ENCODE measurements around the gene STXBP5L. TPM values are rescaled to one million over a fixed set of nuclear protein-coding genes. Genes with fewer than 3 reads are reported as not detected.
"Not testable (repeated sequence)": the region's sequence is repeated elsewhere in the genome, so short reads cannot be mapped to it uniquely, and the experiment has no call there.

STXBP5L gene
- total and polyA plus RNA-seq, 2 donors = 1.8 to 3.4 TPM

DNA sequence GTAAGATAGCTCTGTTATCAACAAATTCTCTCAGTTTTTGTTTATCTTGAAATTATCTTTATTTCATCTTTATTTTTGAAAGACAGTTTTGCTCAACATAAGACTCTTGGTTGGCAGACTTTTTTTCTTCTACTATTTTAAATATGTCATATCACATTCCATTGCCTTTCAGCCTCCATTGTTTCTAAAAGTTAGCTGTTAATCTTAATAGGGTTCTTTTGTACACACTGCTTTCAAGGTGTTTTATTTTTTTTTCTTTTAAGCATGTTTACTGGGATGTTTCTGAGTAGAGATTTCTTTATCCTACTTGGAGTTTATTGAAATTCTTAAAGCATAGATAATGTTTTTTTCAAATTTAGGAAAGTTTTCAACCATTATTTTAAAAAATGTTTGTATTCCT is 294.6 kb downstream of the STXBP5L start:
- no peaks in the 10 kb centered on the region for H3K4me1 ChIP-seq (ENCODE audit: insufficient read depth)
- H3K36me3 ChIP-seq (ENCODE audit: insufficient read depth) = no peaks in the 10 kb centered on the region
- no peak overlapping the region for H3K4me3 ChIP-seq (ENCODE audit: low read depth, low read length)
- no peak for DNase-seq (ENCODE audit: extremely low spot score)
- H3K27ac ChIP-seq (ENCODE audit: low read depth) = no peak overlapping the region

GRCh38 chr3:121223116-121223515 is 315.1 kb downstream of the STXBP5L start:
- Histone ChIP-seq H3K4me1 (ENCODE audit: insufficient read depth) (no peaks in the 10 kb centered on the region), H3K4me3 (ENCODE audit: low read depth, low read length) (no peak overlapping the region), H3K36me3 (ENCODE audit: insufficient read depth) (no peaks in the 10 kb centered on the region), H3K27ac (ENCODE audit: low read depth) (no peak overlapping the region)
- no peak for DNase-seq (ENCODE audit: extremely low spot score)
- 77% methylated on average over 2 of the region's 2 CpGs for WGBS

GRCh38 chr3:121228971-121229370 is 321.0 kb downstream of the STXBP5L start:
- Histone ChIP-seq H3K4me3 (ENCODE audit: low read depth, low read length) (no peak overlapping the region), H3K27ac (ENCODE audit: low read depth) (no peak overlapping the region), H3K36me3 (ENCODE audit: insufficient read depth) (no peaks in the 10 kb centered on the region), H3K4me1 (ENCODE audit: insufficient read depth) (no peaks in the 10 kb centered on the region)
- WGBS = 70% methylated on average over 1 of the region's 1 CpG
- DNase-seq (ENCODE audit: extremely low spot score) = no peak

DNA sequence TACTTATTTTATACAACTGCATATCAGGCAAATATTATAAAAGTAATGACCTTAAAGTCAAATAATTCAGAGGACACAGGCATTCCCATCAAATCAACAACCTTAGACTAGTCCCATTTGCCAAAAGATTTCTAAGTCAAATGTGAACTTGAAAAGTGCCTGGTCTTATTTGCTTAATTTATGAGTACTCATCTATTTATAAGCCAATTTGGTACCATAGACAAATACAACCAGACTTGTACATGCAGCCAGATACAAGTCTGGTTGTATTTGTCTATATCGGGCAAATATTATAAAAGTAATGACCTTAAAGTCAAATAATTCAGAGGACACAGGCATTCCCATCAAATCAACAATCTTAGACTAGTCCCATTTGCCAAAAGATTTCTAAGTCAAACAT is 322.2 kb downstream of the STXBP5L start:
- H3K4me3 ChIP-seq (ENCODE audit: low read depth, low read length); H3K4me1 ChIP-seq (ENCODE audit: insufficient read depth); H3K36me3 ChIP-seq (ENCODE audit: insufficient read depth); H3K27ac ChIP-seq (ENCODE audit: low read depth); DNase-seq (ENCODE audit: extremely low spot score): not testable (repeated sequence)
- WGBS = 84% methylated on average over 1 of the region's 1 CpG

- Histone ChIP-seq H3K36me3 (ENCODE audit: insufficient read depth) (no peaks in the 10 kb centered on the region), H3K4me3 (ENCODE audit: low read depth, low read length) (no peak overlapping the region), H3K27ac (ENCODE audit: low read depth) (no peak overlapping the region), H3K4me1 (ENCODE audit: insufficient read depth) (no peaks in the 10 kb centered on the region)
- WGBS = 71% methylated on average over 3 of the region's 3 CpGs
- DNase-seq (ENCODE audit: extremely low spot score) = no peak
Measured at GRCh38 chr3:121231872-121232271, 323.9 kb downstream of the STXBP5L start.

GRCh38 chr3:121232309-121233225 is 324.6 kb downstream of the STXBP5L start:
- no peaks in the 10 kb centered on the region for H3K4me1 ChIP-seq (ENCODE audit: insufficient read depth)
- H3K36me3 ChIP-seq (ENCODE audit: insufficient read depth) = no peaks in the 10 kb centered on the region
- no peak overlapping the region for H3K27ac ChIP-seq (ENCODE audit: low read depth)
- H3K4me3 ChIP-seq (ENCODE audit: low read depth, low read length) = no peak overlapping the region
- 88% methylated on average over 5 of the region's 5 CpGs for WGBS
- DNase-seq (ENCODE audit: extremely low spot score) = no peak

DNA sequence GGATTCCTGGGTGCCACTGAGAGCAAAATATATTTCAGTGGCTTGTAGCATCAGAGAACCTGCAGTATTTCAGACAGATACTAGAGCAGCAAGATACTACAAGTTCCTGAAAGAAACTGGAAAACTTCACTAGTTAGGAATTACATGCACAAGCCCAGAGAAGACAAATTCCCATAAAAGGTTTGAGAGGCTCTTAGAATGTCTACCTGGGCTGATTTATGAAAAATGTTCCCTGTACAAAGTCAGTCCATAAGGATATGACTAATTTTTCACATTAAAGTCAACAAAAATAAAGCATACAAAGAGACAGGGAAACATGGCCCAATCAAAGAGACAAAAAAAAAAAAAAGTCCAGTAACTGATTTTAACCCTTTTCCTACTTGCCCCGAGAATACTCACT is 335.2 kb downstream of the STXBP5L start:
- no peak for DNase-seq (ENCODE audit: extremely low spot score)
- no peaks in the 10 kb centered on the region for H3K36me3 ChIP-seq (ENCODE audit: insufficient read depth)
- WGBS = 85% methylated on average over 1 of the region's 1 CpG
- H3K4me1 ChIP-seq (ENCODE audit: insufficient read depth) = no peaks in the 10 kb centered on the region
- no peak overlapping the region for H3K27ac ChIP-seq (ENCODE audit: low read depth)
- no peak overlapping the region for H3K4me3 ChIP-seq (ENCODE audit: low read depth, low read length)

GRCh38 chr3:121252676-121253075 is 344.7 kb downstream of the STXBP5L start:
- H3K27ac ChIP-seq (ENCODE audit: low read depth) = no peak overlapping the region
- DNase-seq (ENCODE audit: extremely low spot score) = no peak
- H3K4me3 ChIP-seq (ENCODE audit: low read depth, low read length) = no peak overlapping the region
- WGBS = 53% methylated on average over 2 of the region's 2 CpGs
- H3K4me1 ChIP-seq (ENCODE audit: insufficient read depth) = no peaks in the 10 kb centered on the region
- H3K36me3 ChIP-seq (ENCODE audit: insufficient read depth) = no peaks in the 10 kb centered on the region

- WGBS = 96% methylated on average over 1 of the region's 1 CpG
- no peak for DNase-seq (ENCODE audit: extremely low spot score)
- H3K36me3 ChIP-seq (ENCODE audit: insufficient read depth) = no peaks in the 10 kb centered on the region
- no peak overlapping the region for H3K4me3 ChIP-seq (ENCODE audit: low read depth, low read length)
- H3K27ac ChIP-seq (ENCODE audit: low read depth) = no peak overlapping the region
- no peaks in the 10 kb centered on the region for H3K4me1 ChIP-seq (ENCODE audit: insufficient read depth)
Measured at GRCh38 chr3:121269389-121269788, 361.4 kb downstream of the STXBP5L start.

- Histone ChIP-seq H3K4me1 (ENCODE audit: insufficient read depth) (no peaks in the 10 kb centered on the region), H3K36me3 (ENCODE audit: insufficient read depth) (no peaks in the 10 kb centered on the region)
- DNase-seq (ENCODE audit: extremely low spot score) = no peak
Measured at GRCh38 chr3:121274411-121274810, 366.4 kb downstream of the STXBP5L start.

DNA sequence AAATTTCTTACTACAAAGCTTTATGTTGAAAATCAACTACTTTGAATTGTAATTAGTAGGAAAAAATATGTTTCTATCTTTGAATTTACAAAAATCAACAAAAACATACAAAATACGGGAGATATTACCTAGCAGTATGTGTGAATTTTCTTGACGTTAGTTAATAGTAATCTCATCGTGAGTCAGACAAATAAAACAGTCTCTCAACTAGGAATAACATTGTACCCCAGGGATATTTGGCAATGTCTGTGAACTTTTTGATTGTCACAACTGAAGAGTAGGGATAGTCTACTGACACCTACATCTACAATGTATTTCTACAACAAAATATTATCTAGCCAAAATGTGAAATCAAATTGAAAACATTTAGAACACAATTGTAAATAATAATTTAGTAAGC is 387.4 kb downstream of the STXBP5L start:
- Histone ChIP-seq H3K27ac (ENCODE audit: low read depth) (no peak overlapping the region), H3K36me3 (ENCODE audit: insufficient read depth) (no peaks in the 10 kb centered on the region), H3K4me3 (ENCODE audit: low read depth, low read length) (no peak overlapping the region), H3K4me1 (ENCODE audit: insufficient read depth) (no peaks in the 10 kb centered on the region)
- WGBS = 85% methylated on average over 3 of the region's 3 CpGs
- no peak for DNase-seq (ENCODE audit: extremely low spot score)

More at GRCh38 chr3:121274411-121274810, 366.4 kb downstream of the STXBP5L start:
- H3K27ac ChIP-seq (ENCODE audit: low read depth) = no peak overlapping the region
- no peak overlapping the region for H3K4me3 ChIP-seq (ENCODE audit: low read depth, low read length)

DNA sequence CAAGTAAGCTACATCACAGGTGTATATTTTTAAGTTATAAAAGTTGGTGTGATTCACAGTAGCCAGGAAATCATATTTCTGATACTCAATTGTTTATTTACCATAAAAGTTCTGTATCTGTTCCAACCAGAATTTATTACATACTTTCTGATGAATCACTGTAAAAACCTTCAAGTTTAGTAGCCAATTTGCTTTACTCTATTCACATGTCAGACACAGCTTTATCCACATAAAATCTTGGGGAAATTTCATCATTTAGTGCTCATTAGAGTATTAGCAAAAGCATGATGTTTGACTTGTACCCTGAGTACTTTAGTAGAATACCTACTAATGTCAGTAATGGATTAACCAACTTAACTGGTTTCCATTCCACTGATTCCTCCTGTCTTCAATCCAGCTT is 388.0 kb downstream of the STXBP5L start:
- Histone ChIP-seq H3K4me3 (ENCODE audit: low read depth, low read length) (no peak overlapping the region), H3K27ac (ENCODE audit: low read depth) (no peak overlapping the region), H3K4me1 (ENCODE audit: insufficient read depth) (no peaks in the 10 kb centered on the region), H3K36me3 (ENCODE audit: insufficient read depth) (no peaks in the 10 kb centered on the region)
- DNase-seq (ENCODE audit: extremely low spot score) = no peak

DNA sequence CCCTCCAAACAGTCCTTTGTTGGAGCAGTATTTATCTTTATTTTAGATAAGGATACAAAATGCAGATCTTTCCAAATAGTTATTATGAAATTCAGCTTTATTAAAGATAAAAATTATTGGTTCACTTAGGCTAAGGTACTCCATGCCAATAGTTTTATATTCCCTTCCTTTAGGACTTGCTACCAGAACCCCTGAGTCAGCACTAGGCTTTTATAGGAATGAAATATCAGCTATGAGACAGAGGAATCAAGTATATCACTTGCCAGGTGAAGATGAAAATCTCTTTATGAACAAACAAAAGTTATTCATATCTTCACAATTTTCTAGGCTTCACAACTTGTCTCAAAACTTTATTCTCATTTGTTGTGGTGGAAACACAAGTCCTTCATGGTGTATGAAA is 416.3 kb downstream of the STXBP5L start:
- H3K36me3 ChIP-seq (ENCODE audit: insufficient read depth) = no peaks in the 10 kb centered on the region
- no peaks in the 10 kb centered on the region for H3K4me1 ChIP-seq (ENCODE audit: insufficient read depth)
- DNase-seq (ENCODE audit: extremely low spot score) = no peak
- H3K4me3 ChIP-seq (ENCODE audit: low read depth, low read length) = no peak overlapping the region
- no peak overlapping the region for H3K27ac ChIP-seq (ENCODE audit: low read depth)

DNA sequence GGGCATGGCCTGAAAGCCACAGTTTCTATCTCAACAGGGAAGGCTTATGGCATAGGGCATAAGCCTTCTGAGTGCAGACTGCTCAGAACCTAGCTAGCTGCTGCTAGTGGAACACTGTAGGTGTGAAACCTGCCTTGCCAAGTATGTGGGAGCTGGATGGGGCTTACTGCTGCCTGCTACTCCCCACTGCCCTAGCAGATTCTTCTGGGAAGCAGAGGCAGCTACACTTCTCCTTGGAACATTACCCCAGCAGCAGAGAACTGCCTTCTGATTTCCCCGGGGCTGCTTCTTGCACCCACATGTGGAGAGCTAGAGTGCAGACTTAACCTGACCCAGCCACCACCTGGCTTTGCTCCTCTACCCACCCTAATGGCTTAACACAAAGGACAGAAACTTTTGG is 422.1 kb downstream of the STXBP5L start:
- H3K4me1 ChIP-seq (ENCODE audit: insufficient read depth) = no peaks in the 10 kb centered on the region
- no peak for DNase-seq (ENCODE audit: extremely low spot score)
- 85% methylated on average over 1 of the region's 1 CpG for WGBS
- no peaks in the 10 kb centered on the region for H3K36me3 ChIP-seq (ENCODE audit: insufficient read depth)
- H3K27ac ChIP-seq (ENCODE audit: low read depth) = no peak overlapping the region
- H3K4me3 ChIP-seq (ENCODE audit: low read depth, low read length) = no peak overlapping the region

- 74% methylated on average over 4 of the region's 4 CpGs for WGBS
- Histone ChIP-seq H3K27ac (ENCODE audit: low read depth) (no peak overlapping the region), H3K36me3 (ENCODE audit: insufficient read depth) (no peaks in the 10 kb centered on the region), H3K4me1 (ENCODE audit: insufficient read depth) (no peaks in the 10 kb centered on the region), H3K4me3 (ENCODE audit: low read depth, low read length) (no peak overlapping the region)
- DNase-seq (ENCODE audit: extremely low spot score) = no peak
Measured at GRCh38 chr3:121330634-121331033, 422.6 kb downstream of the STXBP5L start.

Measured in urinary bladder (tissue), 4 donors.